Ovary (tissue), 3 donors: ENCODE results near the gene NR1H4.

Source experiments
- CTCF ChIP-seq, 3 donors: fragments of 450-650 bp in 2 of 3; fragments of 200-600 bp in 1 of 3; IDR thresholded peaks; one replicate each; pipeline versions ENCODE4 v1.5.1 to v1.8.0; 2016 to 2022; ENCODE audit warnings: antibody characterized with exemption in 3 of 3, mild to moderate bottlenecking in 1 of 3
- EP300 ChIP-seq: sonication (generic); formaldehyde crosslinking; IDR thresholded peaks from one replicate; pipeline ENCODE4 v1.6.1; 2017; ENCODE audit warnings: antibody characterized with exemption
- POLR2A ChIP-seq: fragments of 450-650 bp; IDR thresholded peaks from one replicate; pipeline ENCODE4 v1.6.1; 2017; ENCODE audit warnings: antibody characterized with exemption, mild to moderate bottlenecking, moderate library complexity
- donor health status: DM: no; HTN: no; CAD: no.

GRCh38 chr12:100512692-100513091, 39.0 kb downstream of the NR1H4 start:
- TF ChIP-seq CTCF (IDR thresholded peaks at IDR 0.05) (no peak), POLR2A (no peak), EP300 (no peak)
